HG03066 (cell line): ENCODE measurements around the gene PPP1R1B.

Experiments used
- ATAC-seq: cut with Tn5 transposase; IDR thresholded peaks from one replicate; pipeline ENCODE4 v1.9.1; 2021; ENCODE audit warnings: low read depth; ENCODE audit not compliant: unreplicated experiment

Gene PPP1R1B

GRCh38 chr17:39651923-39652586 is 25.3 kb downstream of the PPP1R1B start:
- no peak for ATAC-seq

DNA sequence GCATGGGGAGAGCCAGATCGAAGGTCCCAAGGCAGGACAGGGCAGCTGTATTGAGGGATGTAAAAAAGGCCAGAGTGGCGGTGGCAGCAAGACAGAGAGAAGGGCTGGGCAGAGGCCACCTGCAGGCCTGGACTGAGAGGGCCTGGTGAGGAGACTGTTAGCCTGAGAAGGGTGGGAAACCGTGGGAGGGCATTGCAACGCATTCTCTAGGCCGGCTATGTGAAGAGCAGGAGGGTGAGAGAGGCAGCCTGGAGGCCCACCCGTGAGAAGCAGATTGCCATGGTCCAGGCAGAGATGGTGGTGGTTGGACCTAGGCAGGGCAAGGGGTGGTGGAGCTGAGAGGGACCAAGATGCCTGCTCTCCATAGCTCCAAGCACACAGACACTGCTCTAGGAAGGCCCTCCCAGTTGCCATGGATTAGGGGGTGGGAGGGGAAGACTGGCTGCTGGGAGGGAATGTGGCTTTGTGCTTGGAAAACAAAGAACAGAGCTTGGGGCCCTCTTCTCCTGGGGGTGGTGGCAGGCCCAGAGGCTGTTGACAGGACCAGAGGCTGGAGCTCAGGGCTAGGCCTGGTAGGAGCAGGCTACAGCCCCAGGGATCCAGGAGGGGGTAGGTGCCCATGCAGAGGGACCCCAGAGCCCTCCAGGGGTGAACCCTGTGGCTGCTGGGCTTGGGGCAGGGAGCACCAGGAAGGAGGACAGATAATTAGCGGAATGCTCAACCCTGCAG is 26.0 kb downstream of the PPP1R1B start:
- ATAC-seq: no peak

- ATAC-seq: no peak
Measured at GRCh38 chr17:39653316-39653661, 26.5 kb downstream of the PPP1R1B start.

GRCh38 chr17:39653662-39654331 is 27.0 kb downstream of the PPP1R1B start:
- ATAC-seq: no peak

DNA sequence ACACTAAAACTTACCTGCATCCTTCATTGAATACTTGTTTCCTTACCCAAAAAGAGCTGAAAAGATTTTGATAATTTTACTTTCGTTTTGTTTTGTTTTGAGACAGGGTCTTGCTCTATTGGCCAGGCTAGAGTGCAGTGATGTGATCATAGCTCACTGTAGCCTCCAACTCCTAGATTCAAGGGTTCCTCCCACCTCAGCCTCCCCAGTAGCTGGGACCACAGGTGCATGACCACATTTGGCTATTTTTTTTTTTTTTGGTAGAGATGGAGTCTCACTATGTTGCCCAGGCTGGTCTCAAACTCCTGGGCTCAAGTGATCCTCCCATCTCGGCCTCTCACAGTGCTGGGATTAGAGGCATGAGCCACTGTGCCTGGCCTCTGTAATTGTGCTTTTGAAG is 28.4 kb downstream of the PPP1R1B start:
- no peak for ATAC-seq

- ATAC-seq: no peak
Measured at GRCh38 chr17:39658346-39658745, 31.6 kb downstream of the PPP1R1B start.

- ATAC-seq: no peak
Measured at GRCh38 chr17:39658760-39659159, 32.0 kb downstream of the PPP1R1B start.

DNA sequence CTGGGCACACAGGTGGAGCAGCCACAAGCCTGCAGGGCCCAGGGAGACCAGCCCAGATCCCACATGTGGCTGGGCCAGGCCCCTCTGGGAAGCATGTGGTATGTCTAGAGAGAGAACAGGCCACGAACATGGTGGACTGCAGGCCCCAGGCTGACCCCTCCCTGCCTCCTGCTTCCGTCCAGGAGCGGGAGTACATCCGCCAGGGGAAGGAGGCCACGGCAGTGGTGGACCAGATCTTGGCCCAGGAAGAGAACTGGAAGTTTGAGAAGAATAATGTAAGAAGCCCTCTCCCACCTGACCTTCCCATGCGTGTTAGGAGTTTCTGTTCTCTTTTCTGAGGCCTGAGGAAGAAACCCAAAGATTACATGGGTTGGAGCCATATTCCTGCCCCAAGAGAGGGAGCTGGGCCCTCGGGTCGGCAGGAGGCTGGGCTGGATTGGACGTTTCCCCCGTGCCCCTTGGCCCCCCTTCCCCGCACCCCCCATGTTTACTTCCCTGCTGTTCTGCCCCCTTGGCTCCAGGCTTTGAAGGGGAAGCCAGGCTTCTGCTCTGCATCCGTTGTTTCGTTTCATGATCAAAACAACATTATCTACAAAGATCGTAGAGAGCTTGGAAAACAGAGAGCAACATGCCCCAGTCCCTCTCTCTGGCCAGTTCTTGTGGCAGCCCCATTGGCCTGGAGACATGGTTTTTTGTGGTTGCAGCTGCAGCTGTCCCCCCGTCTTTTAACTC is 32.7 kb downstream of the PPP1R1B start:
- no peak for ATAC-seq

- no peak for ATAC-seq
Measured at GRCh38 chr17:39660011-39660360, 33.2 kb downstream of the PPP1R1B start.

GRCh38 chr17:39660397-39661385 is 33.9 kb downstream of the PPP1R1B start:
- no peak for ATAC-seq

GRCh38 chr17:39661744-39662541 is 35.2 kb downstream of the PPP1R1B start:
- ATAC-seq: no peak

DNA sequence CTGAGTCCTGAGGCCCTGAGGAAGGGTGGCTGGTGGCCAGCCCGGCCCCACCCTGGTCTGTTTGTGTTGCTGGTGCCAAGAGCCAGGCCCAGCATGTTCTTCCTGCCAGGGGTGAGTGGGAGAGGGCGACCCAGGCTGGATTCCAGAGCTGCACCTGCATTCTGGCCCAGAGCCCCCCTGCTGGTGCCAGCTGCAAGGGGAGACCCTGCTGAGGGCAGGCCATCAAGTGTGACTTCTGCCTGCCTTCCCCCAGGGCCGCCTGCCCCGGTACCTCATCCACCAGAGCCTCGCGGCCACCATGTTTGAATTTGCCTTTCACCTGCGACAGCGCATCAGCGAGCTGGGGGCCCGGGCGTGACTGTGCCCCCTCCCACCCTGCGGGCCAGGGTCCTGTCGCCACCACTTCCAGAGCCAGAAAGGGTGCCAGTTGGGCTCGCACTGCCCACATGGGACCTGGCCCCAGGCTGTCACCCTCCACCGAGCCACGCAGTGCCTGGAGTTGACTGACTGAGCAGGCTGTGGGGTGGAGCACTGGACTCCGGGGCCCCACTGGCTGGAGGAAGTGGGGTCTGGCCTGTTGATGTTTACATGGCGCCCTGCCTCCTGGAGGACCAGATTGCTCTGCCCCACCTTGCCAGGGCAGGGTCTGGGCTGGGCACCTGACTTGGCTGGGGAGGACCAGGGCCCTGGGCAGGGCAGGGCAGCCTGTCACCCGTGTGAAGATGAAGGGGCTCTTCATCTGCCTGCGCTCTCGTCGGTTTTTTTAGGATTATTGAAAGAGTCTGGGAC is 36.0 kb downstream of the PPP1R1B start:
- no peak for ATAC-seq

DNA sequence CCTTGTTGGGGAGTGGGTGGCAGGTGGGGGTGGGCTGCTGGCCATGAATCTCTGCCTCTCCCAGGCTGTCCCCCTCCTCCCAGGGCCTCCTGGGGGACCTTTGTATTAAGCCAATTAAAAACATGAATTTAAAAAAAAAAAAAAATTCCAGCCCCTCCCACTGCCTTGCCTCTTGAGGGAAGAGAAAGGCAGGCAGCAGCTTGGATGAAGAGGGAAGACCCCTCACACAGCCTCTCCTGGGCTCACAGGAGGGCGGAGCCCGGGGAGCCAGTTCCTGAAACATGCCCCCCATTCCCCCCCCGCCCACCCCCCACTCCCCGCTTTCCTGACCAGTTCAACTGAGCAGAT is 36.6 kb downstream of the PPP1R1B start:
- ATAC-seq: no peak

GRCh38 chr17:39663688-39664580 is 37.2 kb downstream of the PPP1R1B start:
- no peak for ATAC-seq

DNA sequence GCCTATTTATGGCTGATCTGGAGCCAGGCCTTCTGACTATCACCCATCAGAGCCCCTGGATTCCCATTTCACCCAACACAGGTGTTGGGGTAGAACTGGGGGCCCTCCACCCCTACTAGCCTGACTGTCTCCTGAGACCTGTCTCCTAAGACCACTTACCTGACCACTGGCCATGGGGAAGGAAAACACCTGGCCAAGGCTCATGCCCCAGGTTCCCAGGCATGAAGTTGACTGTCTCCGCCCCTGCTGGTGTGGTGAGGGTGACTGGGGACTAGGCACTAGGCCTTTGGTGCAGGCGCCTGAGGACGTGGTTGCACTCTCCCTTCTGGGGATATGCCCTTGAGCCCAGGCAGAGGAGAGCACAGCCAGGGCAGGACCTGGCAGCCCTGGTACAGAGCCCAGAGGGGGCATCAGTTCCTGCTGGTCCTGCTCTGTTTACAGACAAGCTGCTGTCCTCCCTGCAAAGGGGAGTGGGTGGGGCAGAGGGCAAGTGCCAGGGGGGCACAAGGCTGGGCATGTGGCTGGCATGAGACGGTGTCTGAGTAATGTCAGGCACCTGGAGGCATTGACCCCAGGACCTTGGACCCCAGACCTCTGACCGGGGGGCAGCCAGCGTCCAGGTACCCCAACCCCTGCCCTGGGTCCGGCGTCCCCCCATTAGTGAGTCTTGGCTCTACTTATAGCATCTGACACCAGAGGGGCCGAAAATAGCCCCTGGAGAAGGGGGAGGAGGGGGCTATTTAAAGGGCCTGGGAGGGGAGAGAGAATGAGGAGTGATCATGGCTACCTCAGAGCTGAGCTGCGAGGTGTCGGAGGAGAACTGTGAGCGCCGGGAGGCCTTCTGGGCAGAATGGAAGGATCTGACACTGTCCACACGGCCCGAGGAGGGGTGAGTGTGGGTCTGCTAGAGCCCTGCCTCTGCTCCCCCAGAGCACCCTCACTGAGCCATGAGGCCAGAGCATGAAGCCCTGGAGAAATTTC is 38.1 kb downstream of the PPP1R1B start, which contains the start of gene TCAP:
TSS of gene TCAP (plus strand) at position 769 of the 981 bp plus-strand sequence. CDS start at position 780, 11 bp downstream.
- ATAC-seq: no peak

- no peak for ATAC-seq
Measured at GRCh38 chr17:39665642-39666224, 39.0 kb downstream of the PPP1R1B start.
